HepG2 (cell line): Measurements from ENCODE around the gene KANK3. TPM values are rescaled to one million over a fixed set of nuclear protein-coding genes. Genes with fewer than 3 reads are reported as not detected.

Source experiments
- ARNT2 ChIP-seq: sonication (generic); formaldehyde crosslinking; IDR thresholded peaks from 2 replicates; pipeline ENCODE4 v1.8.0; 2022; ENCODE audit warnings: mild to moderate bottlenecking, low read depth, missing genetic modification reagents, moderate library complexity
- ATF7-NPFF ChIP-seq: sonication (generic); formaldehyde crosslinking; IDR thresholded peaks from 2 replicates; pipeline ENCODE4 v1.8.1; 2023; ENCODE audit warnings: mild to moderate bottlenecking, low read depth, missing genetic modification reagents, moderate library complexity
- BHLHE40 ChIP-seq: IDR thresholded peaks from 2 replicates; pipeline ENCODE4 v1.6.1; 2011; ENCODE audit warnings: low read length, improper control_type of control experiment
- CENPT ChIP-seq: sonication (generic); formaldehyde crosslinking; IDR thresholded peaks from 2 replicates; pipeline ENCODE4 v1.8.0; 2022; ENCODE audit warnings: low read depth, mild to moderate bottlenecking, moderate library complexity, missing genetic modification reagents
- JDP2 ChIP-seq: sonication (generic); formaldehyde crosslinking; IDR thresholded peaks from 2 replicates; pipeline ENCODE4 v1.8.1; 2022; ENCODE audit warnings: missing genetic modification reagents, borderline replicate concordance
- KDM6A ChIP-seq: IDR thresholded peaks from 2 replicates; pipeline ENCODE4 v1.6.1; 2016; ENCODE audit warnings: low read depth
- KMT2B ChIP-seq: IDR thresholded peaks from 2 replicates; pipeline ENCODE4 v1.6.1; 2016; ENCODE audit warnings: missing genetic modification reagents, missing compliant biosample characterization
- MAFK ChIP-seq, 2 experiments: IDR thresholded peaks in 1 of 2; conservative IDR thresholded peaks in 1 of 2; 2 replicates each; pipeline ENCODE4 v1.6.1; 2011; ENCODE audit warnings: improper control_type of control experiment in 2 of 2, low read length in 2 of 2
- NFYB ChIP-seq: sonication (generic); formaldehyde crosslinking; IDR thresholded peaks from 2 replicates; pipeline ENCODE4 v1.4.0; 2020; ENCODE audit warnings: missing genetic modification reagents
- RXRA ChIP-seq: sonication (generic); formaldehyde crosslinking; IDR thresholded peaks from 2 replicates; pipeline ENCODE4 v1.5.1; 2020; ENCODE audit warnings: missing genetic modification reagents
- SSRP1 ChIP-seq: IDR thresholded peaks from 2 replicates; pipeline ENCODE4 v1.6.1; 2016; ENCODE audit warnings: control low read depth
- TAF15 ChIP-seq: fragments of 200-400 bp; formaldehyde crosslinking; IDR thresholded peaks from one replicate; pipeline ENCODE4 v1.6.1; 2018; ENCODE audit warnings: mild to moderate bottlenecking, low read depth, low read length; ENCODE audit not compliant: poor library complexity, severe bottlenecking
- TFAP4 ChIP-seq: sonication (generic); IDR thresholded peaks from 2 replicates; pipeline ENCODE4 v1.6.1; 2016; ENCODE audit warnings: low read depth, borderline replicate concordance
- ZBTB2 ChIP-seq: sonication (generic); formaldehyde crosslinking; IDR thresholded peaks from 2 replicates; pipeline ENCODE4 v1.8.0; 2022; ENCODE audit warnings: low read depth, missing genetic modification reagents
- ZBTB43 ChIP-seq: sonication (generic); formaldehyde crosslinking; conservative IDR thresholded peaks from 2 replicates; pipeline ENCODE4 v1.4.0; 2020; ENCODE audit warnings: missing genetic modification reagents
- ZNF232 ChIP-seq: sonication (generic); formaldehyde crosslinking; IDR thresholded peaks from 2 replicates; pipeline ENCODE4 v1.4.0; 2020; ENCODE audit warnings: missing genetic modification reagents, borderline replicate concordance
- ZNF251 ChIP-seq: sonication (generic); formaldehyde crosslinking; IDR thresholded peaks from 2 replicates; pipeline ENCODE4 v1.9.0; 2021; ENCODE audit warnings: mild to moderate bottlenecking, missing genetic modification reagents
- ZNF460 ChIP-seq: sonication (generic); formaldehyde crosslinking; IDR thresholded peaks from 2 replicates; pipeline ENCODE4 v1.5.1; 2020; ENCODE audit warnings: missing genetic modification reagents, mild to moderate bottlenecking, borderline replicate concordance
- ZNF512 ChIP-seq: sonication (generic); formaldehyde crosslinking; IDR thresholded peaks from 2 replicates; pipeline ENCODE4 v1.4.0; 2020; ENCODE audit warnings: mild to moderate bottlenecking, missing genetic modification reagents
- ZNF629 ChIP-seq: sonication (generic); formaldehyde crosslinking; conservative IDR thresholded peaks from 2 replicates; pipeline ENCODE4 v1.5.0; 2020; ENCODE audit warnings: missing genetic modification reagents
- ZNF670 ChIP-seq: sonication (generic); formaldehyde crosslinking; IDR thresholded peaks from 2 replicates; pipeline ENCODE4 v1.8.0; 2022; ENCODE audit warnings: mild to moderate bottlenecking, missing genetic modification reagents, borderline replicate concordance
- ZNF75D ChIP-seq: sonication (generic); formaldehyde crosslinking; IDR thresholded peaks from 2 replicates; pipeline ENCODE4 v1.8.1; 2023; ENCODE audit warnings: missing genetic modification reagents, mild to moderate bottlenecking, borderline replicate concordance
- polyA plus RNA-seq, 8 experiments: library from polyadenylated mRNA; depleted of rRNA in 3 of 8; stranded (reverse) in 7 of 8; unstranded in 1 of 8; fragments of >200 nt; fragmentation: Illumina TruSeq in 4 of 8; extraction: Trizol in 4 of 8; gene quantifications; 2 replicates each; pipeline versions ENCODE4 v1.2.1 to v1.2.3, GENCODE V29; 2011 to 2016; ENCODE audit warnings: low read depth in 4 of 8, missing spikeins in 1 of 8, mixed read lengths in 1 of 8; ENCODE audit not compliant: insufficient read depth in 1 of 8
- total RNA-seq, 5 experiments: library from RNA; depleted of rRNA; stranded (reverse); fragments of >200 nt; fragmentation: Illumina TruSeq; extraction: Trizol; gene quantifications; 2 replicates each; pipeline ENCODE4 v1.2.3, GENCODE V29; 2016; ENCODE audit warnings: low read depth in 1 of 5

KANK3 gene
- total and polyA plus RNA-seq, 2 of the 13 experiments (the other 11 are each of a cell fraction or from before 2014, with no cell fraction given): 0.15 to 0.20 TPM

- TF ChIP-seq TFAP4 (peak; percentile 94), ARNT2 (0 out of 2 replicates have a peak, but pooled peaks have one; percentile 44), ZNF251 (CRISPR knock-in tag) (no peak), CENPT (no peak), ZBTB43 (CRISPR knock-in tag) (no peak), BHLHE40 (no peak), SSRP1 (CRISPR knock-in tag) (no peak), MAFK (conservative IDR thresholded peaks at IDR 0.05 in 1 of 2, IDR thresholded peaks at IDR 0.05 in 1 of 2; ENCODE audit: low read length in 2 of 2) (peak; percentile 38 to 66; a peak in 3 of 4 replicates), KMT2B (CRISPR knock-in tag) (no peak), ZNF629 (CRISPR knock-in tag) (no peak), ZBTB2 (CRISPR knock-in tag) (no peak), TAF15 (no peak), ZNF75D (no peak), ZNF232 (no peak), JDP2 (CRISPR knock-in tag) (no peak), KDM6A (no peak), NFYB (CRISPR knock-in tag) (no peak), ZNF460 (CRISPR knock-in tag) (no peak), RXRA (peak; percentile 69), ZNF512 (no peak; the same call in 1 of the 2 replicates), ATF7-NPFF (CRISPR knock-in tag) (no peak), ZNF670 (CRISPR knock-in tag) (no peak)
These were observed 19.1 kb upstream of the KANK3 start (continued) for GRCh38 chr19:8361921-8362793.
